Caco-2 (cell line): Measurements from ENCODE around the gene PDE6D. TPM values are rescaled to one million over a fixed set of nuclear protein-coding genes. Genes with fewer than 3 reads are reported as not detected.

Source experiments
- Bru-seq: library from RNA; stranded (reverse); fragments of 400-500 nt; gene quantifications from one replicate; lab custom pipeline; 2021; lab: Mats Ljungman, UMichigan
- BruChase-seq, 2 experiments: library from RNA; stranded (reverse); fragments of 400-500 nt; gene quantifications; one replicate each; lab custom pipeline; 2021; lab: Mats Ljungman, UMichigan
- BruUV-seq: library from RNA; stranded (reverse); fragments of 400-500 nt; replicated peaks from 2 replicates; lab custom pipeline; 2021; lab: Mats Ljungman, UMichigan
- CTCF ChIA-PET: fragments of 300-600 bp; sonication (Branson Sonifier 250); formaldehyde crosslinking; loops from one replicate; lab custom pipeline; 2022; ENCODE audit warnings: antibody characterized with exemption; lab: Charles Lee
- POLR2A ChIA-PET: fragments of 300-600 bp; sonication (Branson Sonifier 250); formaldehyde crosslinking; loops from one replicate; lab custom pipeline; 2022; ENCODE audit warnings: antibody characterized with exemption; lab: Charles Lee
- DNase-seq, 2 experiments: peaks; one replicate each; pipeline versions ENCODE4 v3.0.0 to v3.0.0-alpha.2; 2020 to 2022
- H3K27me3 ChIP-seq: replicated peaks from 2 replicates; pipeline ENCODE4 v1.6.0; 2011; ENCODE audit warnings: low read length; ENCODE audit not compliant: control insufficient read depth, insufficient read depth
- H3K36me3 ChIP-seq: 2 replicates; pipeline ENCODE4 v1.5.1; 2011; ENCODE audit warnings: low read length; ENCODE audit not compliant: control insufficient read depth, insufficient read depth
- H3K4me1 ChIP-seq: fragments of 250-450 bp; sonication (Bioruptor Pico); 2 replicates; pipeline ENCODE4 v1.5.1; 2020; ENCODE audit warnings: mild to moderate bottlenecking
- H3K4me3 ChIP-seq: 2 replicates; pipeline ENCODE4 v1.5.1; 2011; ENCODE audit warnings: low read depth, mild to moderate bottlenecking, control low read depth, low read length
- H3K9me3 ChIP-seq: fragments of 250-450 bp; sonication (Bioruptor Pico); 2 replicates; pipeline ENCODE4 v1.5.1; 2020; ENCODE audit warnings: mild to moderate bottlenecking, moderate library complexity
- H3K27ac Mint-ChIP-seq: one replicate; pipeline ENCODE4 v1.8.0; 2022; ENCODE audit warnings: mixed read lengths; ENCODE audit not compliant: unreplicated experiment
- H3K27me3 Mint-ChIP-seq: one replicate; pipeline ENCODE4 v1.8.0; 2022; ENCODE audit warnings: mixed read lengths; ENCODE audit not compliant: insufficient read depth, unreplicated experiment
- H3K36me3 Mint-ChIP-seq: one replicate; pipeline ENCODE4 v1.8.0; 2022; ENCODE audit warnings: mild to moderate bottlenecking, mixed read lengths; ENCODE audit not compliant: insufficient read depth, unreplicated experiment
- H3K4me1 Mint-ChIP-seq: one replicate; pipeline ENCODE4 v1.8.0; 2022; ENCODE audit warnings: low read depth, mixed read lengths; ENCODE audit not compliant: unreplicated experiment
- H3K4me3 Mint-ChIP-seq: one replicate; pipeline ENCODE4 v1.8.0; 2022; ENCODE audit warnings: mild to moderate bottlenecking, moderate library complexity, mixed read lengths; ENCODE audit not compliant: unreplicated experiment
- H3K9me3 Mint-ChIP-seq: one replicate; pipeline ENCODE4 v1.8.0; 2022; ENCODE audit warnings: mixed read lengths; ENCODE audit not compliant: unreplicated experiment
- intact Hi-C: fragments of 100-400 bp; cut with micrococcal nuclease; formaldehyde crosslinking; loops from one replicate; pipeline ENCODE4 v1.10.0; 2022; ENCODE audit not compliant: unreplicated experiment
- long read RNA-seq: library from polyadenylated mRNA; stranded (forward); transcript quantifications from one replicate; pipeline ENCODE4 v2.0.0, GENCODE V29; 2022
- total RNA-seq: library from RNA; stranded (reverse); gene quantifications from 2 replicates; pipeline ENCODE4 v1.2.3, GENCODE V29; 2022
- TF ChIP-seq, protein P1 (sequence below), 2 experiments: fragments of 200-600 bp in 1 of 2; IDR thresholded peaks; 1 replicate in 1 of 2; 2 replicates in 1 of 2; pipeline versions ENCODE4 v1.5.1 to v1.8.0; 2011 to 2022; ENCODE audit warnings: antibody characterized with exemption in 1 of 2, control low read depth in 1 of 2, inconsistent platforms in 1 of 2, low read depth in 1 of 2, low read length in 1 of 2, mild to moderate bottlenecking in 1 of 2, moderate library complexity in 1 of 2; ENCODE audit not compliant: insufficient read depth in 1 of 2, severe bottlenecking in 1 of 2, unreplicated experiment in 1 of 2

PDE6D gene
- total RNA-seq: 8.1 and 9.1 TPM in 2 replicates
- percentile 48 among the genes with signal in this experiment for Bru-seq, nascent RNA
- BruChase-seq, experiment 1, labeled RNA remaining after a 2-hour chase: percentile 57 among the genes with signal in this experiment
- percentile 54 among the genes with signal in this experiment for BruChase-seq, experiment 2, labeled RNA remaining after a 6-hour chase
- long read RNA-seq, transcript PDE6D-201 (5 exons, 1,175 nt): major isoform, 11 of 11 reads
- long read RNA-seq, partial matches to known transcripts: 0 of 11 reads
- long read RNA-seq, other reads (novel, unspliced or antisense): 0 of 11 reads

DNA sequence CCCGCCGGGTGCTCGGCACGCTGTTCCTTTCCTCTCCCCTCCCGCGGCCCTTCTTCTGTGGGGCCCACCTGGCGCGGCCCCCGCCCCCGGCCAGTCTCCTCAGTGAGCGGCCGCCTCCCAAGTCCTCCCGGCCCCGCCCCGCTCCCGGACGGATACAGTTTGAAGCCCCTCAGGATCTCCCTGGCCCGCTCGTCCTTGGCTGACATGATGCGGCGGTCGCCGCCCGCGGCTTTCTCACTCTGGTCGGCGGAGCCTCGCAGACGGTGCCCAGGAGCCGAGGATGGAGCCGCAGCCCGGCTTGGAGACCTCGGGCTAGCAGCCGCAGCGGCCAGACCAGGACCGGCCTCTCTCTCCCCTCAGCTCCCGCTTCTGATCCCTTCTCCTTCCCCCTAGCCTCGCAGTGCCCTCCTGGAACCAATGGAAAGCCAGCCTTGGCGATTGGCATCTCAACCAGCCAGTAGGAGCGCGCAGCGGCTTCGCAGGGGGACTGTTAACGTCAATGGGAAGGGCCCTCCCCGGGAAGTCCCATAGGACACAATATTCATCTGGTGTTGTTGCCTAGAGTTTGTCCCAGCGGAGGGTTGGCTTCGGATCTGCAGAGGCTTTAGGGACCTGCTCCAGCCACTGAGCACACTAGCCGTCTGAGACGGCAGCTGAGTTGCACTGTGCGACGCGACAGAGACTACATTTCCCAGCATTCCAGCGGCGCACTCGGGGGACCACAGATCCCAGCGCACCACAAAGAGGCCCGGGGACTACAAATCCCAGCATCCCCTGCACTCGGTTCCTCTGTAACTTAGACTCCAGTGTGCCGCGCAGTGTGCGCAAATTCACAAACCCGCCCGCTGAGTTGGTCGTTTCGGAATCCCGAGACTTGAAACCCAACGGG is at the start of gene PDE6D:
TSS of gene PDE6D (minus strand) at position 374 of the 889 bp plus-strand sequence. CDS start at position 206, 168 bp downstream.
- intact Hi-C loops: loop anchor here (5.0 to 10.0 kb wide), 3 partner anchors 66 to 169 kb away; no protein-coding TSS in a partner anchor
- Histone ChIP-seq H3K9me3 (no peaks in the 10 kb centered on the region), H3K4me3 (peak within 1 kb of the TSS; percentile 76), H3K36me3 (no peaks in the 10 kb centered on the region), H3K4me1 (no peaks in the 10 kb centered on the region), H3K27me3 (no peaks in the 10 kb centered on the region)
- no peaks in the 10 kb centered on the region for H3K27me3 Mint-ChIP-seq
- peak within 1 kb of the TSS; percentile 92 for H3K4me3 Mint-ChIP-seq
- ChIA-PET POLR2A (no interaction called here), CTCF (interaction anchor here (0.6 kb wide), 1 partner anchor 212 kb away, joined by 3 read pairs; no protein-coding TSS in a partner anchor)
- BruUV-seq: no TSS peak
- DNase-seq: peak; percentile 97
- H3K27ac Mint-ChIP-seq: peak within 1 kb of the TSS; percentile 53
- peaks cover 4% of the 10 kb centered on the region for H3K4me1 Mint-ChIP-seq
- H3K9me3 Mint-ChIP-seq: no peaks in the 10 kb centered on the region
- TF ChIP-seq, protein P1, sequence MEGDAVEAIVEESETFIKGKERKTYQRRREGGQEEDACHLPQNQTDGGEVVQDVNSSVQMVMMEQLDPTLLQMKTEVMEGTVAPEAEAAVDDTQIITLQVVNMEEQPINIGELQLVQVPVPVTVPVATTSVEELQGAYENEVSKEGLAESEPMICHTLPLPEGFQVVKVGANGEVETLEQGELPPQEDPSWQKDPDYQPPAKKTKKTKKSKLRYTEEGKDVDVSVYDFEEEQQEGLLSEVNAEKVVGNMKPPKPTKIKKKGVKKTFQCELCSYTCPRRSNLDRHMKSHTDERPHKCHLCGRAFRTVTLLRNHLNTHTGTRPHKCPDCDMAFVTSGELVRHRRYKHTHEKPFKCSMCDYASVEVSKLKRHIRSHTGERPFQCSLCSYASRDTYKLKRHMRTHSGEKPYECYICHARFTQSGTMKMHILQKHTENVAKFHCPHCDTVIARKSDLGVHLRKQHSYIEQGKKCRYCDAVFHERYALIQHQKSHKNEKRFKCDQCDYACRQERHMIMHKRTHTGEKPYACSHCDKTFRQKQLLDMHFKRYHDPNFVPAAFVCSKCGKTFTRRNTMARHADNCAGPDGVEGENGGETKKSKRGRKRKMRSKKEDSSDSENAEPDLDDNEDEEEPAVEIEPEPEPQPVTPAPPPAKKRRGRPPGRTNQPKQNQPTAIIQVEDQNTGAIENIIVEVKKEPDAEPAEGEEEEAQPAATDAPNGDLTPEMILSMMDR (IDR thresholded peaks at IDR 0.05; ENCODE audit: insufficient read depth in 1 of 2, low read depth in 1 of 2, low read length in 1 of 2, severe bottlenecking in 1 of 2, unreplicated experiment in 1 of 2): no peak
- peaks cover 12% of the 10 kb centered on the region for H3K36me3 Mint-ChIP-seq

DNA sequence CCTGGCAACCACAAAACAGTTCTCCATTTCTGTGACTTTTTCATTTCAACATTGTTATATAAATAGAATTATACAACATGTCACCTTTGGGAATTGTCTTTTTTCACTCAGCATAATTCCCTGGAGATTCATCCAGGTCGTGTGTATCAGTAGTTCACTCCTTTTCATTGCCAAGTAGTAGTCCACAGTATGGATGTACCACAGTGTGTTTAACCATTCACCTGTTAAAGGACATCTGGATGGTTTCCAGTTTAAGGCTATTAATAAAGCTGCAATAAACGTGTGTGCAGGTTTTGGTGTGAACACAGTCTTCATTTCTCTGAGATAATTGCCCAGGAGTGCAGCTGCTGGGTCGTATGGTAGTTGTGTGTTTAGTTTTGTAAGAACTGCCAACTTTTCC is 40.8 kb upstream of the PDE6D start:
- TF ChIP-seq, protein P1 (IDR thresholded peaks at IDR 0.05; ENCODE audit: insufficient read depth in 1 of 2, low read depth in 1 of 2, low read length in 1 of 2, severe bottlenecking in 1 of 2, unreplicated experiment in 1 of 2): no peak
- Mint-ChIP-seq H3K36me3 (no peaks in the 10 kb centered on the region), H3K4me3 (no peak overlapping the region), H3K27me3 (no peaks in the 10 kb centered on the region), H3K9me3 (no peaks in the 10 kb centered on the region), H3K4me1 (no peaks in the 10 kb centered on the region), H3K27ac (no peak overlapping the region)
- no peaks in the 10 kb centered on the region for H3K27me3 ChIP-seq
- ChIA-PET CTCF (no interaction called here), POLR2A (no interaction called here)
- H3K9me3 ChIP-seq: no peaks in the 10 kb centered on the region
- intact Hi-C loops: no loop called here
- no peak for DNase-seq
- H3K36me3 ChIP-seq: no peaks in the 10 kb centered on the region
- no peak overlapping the region for H3K4me3 ChIP-seq
- no TSS peak for BruUV-seq
- H3K4me1 ChIP-seq: no peaks in the 10 kb centered on the region

DNA sequence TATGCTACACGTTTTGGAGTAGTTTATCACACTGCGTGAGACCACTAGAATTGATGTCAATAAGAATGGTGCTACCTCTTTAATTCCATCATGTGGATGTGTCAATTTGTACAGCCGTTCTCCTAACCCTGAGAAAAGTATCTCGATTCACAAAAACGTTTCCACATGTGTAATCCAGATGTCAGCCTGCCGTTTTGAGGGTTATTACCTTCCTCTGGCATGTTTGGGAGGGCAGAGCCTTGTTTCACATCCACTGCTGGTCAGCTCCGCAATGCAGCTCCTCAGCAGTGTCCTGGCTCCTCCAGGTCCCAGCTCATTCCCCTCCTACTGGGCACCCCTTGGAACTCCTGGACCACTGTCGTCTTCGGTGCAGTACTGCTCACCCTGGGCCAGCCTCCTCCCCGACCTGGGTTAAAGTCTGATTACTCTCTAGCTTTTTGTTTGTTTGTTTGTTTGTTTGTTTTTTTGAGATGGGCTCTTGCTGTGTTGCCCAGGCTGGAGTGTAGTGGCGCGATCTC is 39.8 kb upstream of the PDE6D start:
- Mint-ChIP-seq H3K4me3 (no peak overlapping the region), H3K36me3 (no peaks in the 10 kb centered on the region), H3K27ac (no peak overlapping the region), H3K27me3 (no peaks in the 10 kb centered on the region), H3K9me3 (no peaks in the 10 kb centered on the region), H3K4me1 (no peaks in the 10 kb centered on the region)
- H3K9me3 ChIP-seq: no peaks in the 10 kb centered on the region
- CTCF ChIA-PET: no interaction called here
- POLR2A ChIA-PET: no interaction called here
- H3K4me1 ChIP-seq: no peaks in the 10 kb centered on the region
- DNase-seq: no peak
- no peaks in the 10 kb centered on the region for H3K36me3 ChIP-seq
- intact Hi-C loops: no loop called here
- H3K4me3 ChIP-seq: no peak overlapping the region
- TF ChIP-seq, protein P1 (IDR thresholded peaks at IDR 0.05; ENCODE audit: insufficient read depth in 1 of 2, low read depth in 1 of 2, low read length in 1 of 2, severe bottlenecking in 1 of 2, unreplicated experiment in 1 of 2): no peak
- no peaks in the 10 kb centered on the region for H3K27me3 ChIP-seq
- no TSS peak for BruUV-seq
